Body of pancreas (tissue), 4 donors: ENCODE measurements around the gene RPS14. TPM values are rescaled to one million over a fixed set of nuclear protein-coding genes. Genes with fewer than 3 reads are reported as not detected.

Experiments
- ATAC-seq: fragments of 150-250 bp; one replicate; pipeline ENCODE4 v1.9.1; 2016
- DNase-seq, 4 donors: peaks; one replicate each; pipeline ENCODE4 v3.0.0-alpha.2; 2019
- H3K27ac ChIP-seq, 4 donors: fragments of 200-600 bp; sonication (generic); 1 replicate in 3 of 4; 2 replicates in 1 of 4; pipeline versions ENCODE4 v1.5.1 to v1.6.1; 2016 to 2019; ENCODE audit warnings: mild to moderate bottlenecking in 1 of 4, mixed read lengths in 1 of 4, moderate library complexity in 1 of 4
- H3K27me3 ChIP-seq, 2 donors: fragments of 200-600 bp; sonication (generic); one replicate each; pipeline ENCODE4 v1.6.0; 2016; ENCODE audit warnings: mild to moderate bottlenecking in 1 of 2
- H3K36me3 ChIP-seq, 2 donors: fragments of 200-600 bp; sonication (generic); replicated peaks in 1 of 2; 2 replicates each; pipeline ENCODE4 v1.5.1; 2016; ENCODE audit warnings: low read depth in 2 of 2; ENCODE audit not compliant: insufficient read depth in 1 of 2
- H3K4me1 ChIP-seq: fragments of 200-600 bp; sonication (generic); one replicate; pipeline ENCODE4 v1.6.0; 2016
- H3K4me3 ChIP-seq, 2 donors: fragments of 200-600 bp; sonication (generic); 1 replicate in 1 of 2; 2 replicates in 1 of 2; pipeline ENCODE4 v1.5.1; 2016 to 2019
- H3K9me3 ChIP-seq, 3 donors: fragments of 200-600 bp; sonication (generic); 1 replicate in 2 of 3; 2 replicates in 1 of 3; pipeline ENCODE4 v1.5.1; 2016
- CTCF ChIP-seq, 7 experiments: fragments of 450-650 bp in 4 of 7; fragments of 200-600 bp in 3 of 7; sonication (generic) in 3 of 7; IDR thresholded peaks; one replicate each; pipeline ENCODE4 v1.5.1; 2016 to 2019; ENCODE audit warnings: antibody characterized with exemption in 7 of 7
- POLR2A ChIP-seq, 3 donors: fragments of 450-650 bp; IDR thresholded peaks; one replicate each; pipeline ENCODE4 v1.6.1; 2016; ENCODE audit warnings: antibody characterized with exemption in 3 of 3, mild to moderate bottlenecking in 2 of 3
- WGBS, 2 donors: methylation state at CpG; one replicate each; pipeline ENCODE4 v1.1.5; 2017; 5-methylcytosine and 5-hydroxymethylcytosine counted together
- intact Hi-C: fragments of 100-400 bp; cut with DNase I; formaldehyde crosslinking; loops from one replicate; pipeline ENCODE4 v1.15.1; 2023
- total RNA-seq, 2 donors: library from RNA; depleted of rRNA; stranded (reverse); fragments of >200 nt; gene quantifications; one replicate each; pipeline ENCODE4 v1.1.0, GENCODE V29; 2016

RPS14 gene
- total RNA-seq, 2 donors from 2014 or later, result 1,348 to 2,916 TPM

GRCh38 chr5:150469718-150470469, 20.4 kb upstream of the RPS14 start:
- intact Hi-C loops, result no loop called here
- Histone ChIP-seq H3K27me3 (no peaks in the 10 kb centered on the region), H3K9me3 (no peaks in the 10 kb centered on the region), H3K4me1 (peaks cover 3% of the 10 kb centered on the region), H3K4me3 (no peak overlapping the region), H3K36me3 (no peaks in the 10 kb centered on the region), H3K27ac (no peak overlapping the region)
- WGBS, 2 donors, result 72 to 79% methylated on average over 6 of the region's 6 CpGs
- ATAC-seq, result peak; percentile 43
- DNase-seq, result no peak
- TF ChIP-seq CTCF (IDR thresholded peaks at IDR 0.05) (no peak), POLR2A (IDR thresholded peaks at IDR 0.05) (no peak)

- WGBS, 2 donors, result 85 to 96% methylated on average over 4 of the region's 4 CpGs
- H3K4me1 ChIP-seq, result peaks cover 3% of the 10 kb centered on the region
- H3K36me3 ChIP-seq, result no peaks in the 10 kb centered on the region
- ATAC-seq, result no peak
- H3K9me3 ChIP-seq, result no peaks in the 10 kb centered on the region
- H3K27me3 ChIP-seq, result no peaks in the 10 kb centered on the region
- H3K27ac ChIP-seq, result no peak overlapping the region
- H3K4me3 ChIP-seq, result no peak overlapping the region
- TF ChIP-seq CTCF (IDR thresholded peaks at IDR 0.05), result no peak
- no peak for TF ChIP-seq POLR2A (IDR thresholded peaks at IDR 0.05)
- intact Hi-C loops, result no loop called here
- no peak for DNase-seq
These were observed 18.7 kb upstream of the RPS14 start for GRCh38 chr5:150468206-150468605.

- Histone ChIP-seq H3K36me3 (no peaks in the 10 kb centered on the region), H3K27me3 (no peaks in the 10 kb centered on the region), H3K4me3 (no peak overlapping the region), H3K4me1 (peaks cover 3% of the 10 kb centered on the region), H3K9me3 (no peaks in the 10 kb centered on the region), H3K27ac (peak overlapping the region in 1 of 4 donors; percentile 28)
- no peak for TF ChIP-seq POLR2A (IDR thresholded peaks at IDR 0.05)
- TF ChIP-seq CTCF (IDR thresholded peaks at IDR 0.05), result no peak
- 69 to 74% methylated on average over 7 to 8 of the region's 8 CpGs for WGBS, 2 donors
- ATAC-seq (peak; percentile 47), DNase-seq (no peak)
- intact Hi-C loops, result no loop called here
These were observed 16.4 kb upstream of the RPS14 start for GRCh38 chr5:150465927-150466326.

GRCh38 chr5:150464554-150465012, 15.0 kb upstream of the RPS14 start:
- no peaks in the 10 kb centered on the region for H3K9me3 ChIP-seq
- TF ChIP-seq POLR2A (IDR thresholded peaks at IDR 0.05) (no peak), CTCF (IDR thresholded peaks at IDR 0.05) (no peak)
- DNase-seq (peak in 2 of 4 donors; percentile 28 to 45), ATAC-seq (peak; percentile 66)
- H3K4me3 ChIP-seq, result no peak overlapping the region
- H3K36me3 ChIP-seq, result no peaks in the 10 kb centered on the region
- no peaks in the 10 kb centered on the region for H3K27me3 ChIP-seq
- H3K4me1 ChIP-seq, result peaks cover 3% of the 10 kb centered on the region
- intact Hi-C loops, result no loop called here
- 55 to 71% methylated on average over 3 to 6 of the region's 6 CpGs for WGBS, 2 donors
- peak overlapping the region in 2 of 4 donors; percentile 37 to 53 for H3K27ac ChIP-seq

GRCh38 chr5:150461231-150461630, 11.7 kb upstream of the RPS14 start:
- DNase-seq, result no peak

More at GRCh38 chr5:150461231-150461630, 11.7 kb upstream of the RPS14 start:
- Histone ChIP-seq H3K4me1 (peaks cover 7% of the 10 kb centered on the region), H3K9me3 (no peaks in the 10 kb centered on the region), H3K27ac (no peak overlapping the region), H3K36me3 (no peaks in the 10 kb centered on the region), H3K4me3 (no peak overlapping the region), H3K27me3 (no peaks in the 10 kb centered on the region)
- TF ChIP-seq POLR2A (IDR thresholded peaks at IDR 0.05) (no peak), CTCF (IDR thresholded peaks at IDR 0.05) (no peak)
- no peak for ATAC-seq
- WGBS, 2 donors, result 42 to 63% methylated on average over 2 of the region's 2 CpGs
- intact Hi-C loops, result loop anchor here (2.0 kb wide), 1 partner anchor 66 kb away; no protein-coding TSS in a partner anchor
